Body of pancreas (tissue), 4 donors: Measurements from ENCODE around the gene IMPDH1.
A peak's percentile ranks its signal among the peaks of the same experiment; 100 is the strongest.

ENCODE experiments used
- POLR2A ChIP-seq, 3 donors: fragments of 450-650 bp; IDR thresholded peaks; one replicate each; pipeline ENCODE4 v1.6.1; 2016; ENCODE audit warnings: antibody characterized with exemption in 3 of 3, mild to moderate bottlenecking in 2 of 3
- TF ChIP-seq, protein P1 (sequence below), 7 experiments: fragments of 450-650 bp in 4 of 7; fragments of 200-600 bp in 3 of 7; sonication (generic) in 3 of 7; IDR thresholded peaks; one replicate each; pipeline ENCODE4 v1.5.1; 2016 to 2019; ENCODE audit warnings: antibody characterized with exemption in 7 of 7

DNA sequence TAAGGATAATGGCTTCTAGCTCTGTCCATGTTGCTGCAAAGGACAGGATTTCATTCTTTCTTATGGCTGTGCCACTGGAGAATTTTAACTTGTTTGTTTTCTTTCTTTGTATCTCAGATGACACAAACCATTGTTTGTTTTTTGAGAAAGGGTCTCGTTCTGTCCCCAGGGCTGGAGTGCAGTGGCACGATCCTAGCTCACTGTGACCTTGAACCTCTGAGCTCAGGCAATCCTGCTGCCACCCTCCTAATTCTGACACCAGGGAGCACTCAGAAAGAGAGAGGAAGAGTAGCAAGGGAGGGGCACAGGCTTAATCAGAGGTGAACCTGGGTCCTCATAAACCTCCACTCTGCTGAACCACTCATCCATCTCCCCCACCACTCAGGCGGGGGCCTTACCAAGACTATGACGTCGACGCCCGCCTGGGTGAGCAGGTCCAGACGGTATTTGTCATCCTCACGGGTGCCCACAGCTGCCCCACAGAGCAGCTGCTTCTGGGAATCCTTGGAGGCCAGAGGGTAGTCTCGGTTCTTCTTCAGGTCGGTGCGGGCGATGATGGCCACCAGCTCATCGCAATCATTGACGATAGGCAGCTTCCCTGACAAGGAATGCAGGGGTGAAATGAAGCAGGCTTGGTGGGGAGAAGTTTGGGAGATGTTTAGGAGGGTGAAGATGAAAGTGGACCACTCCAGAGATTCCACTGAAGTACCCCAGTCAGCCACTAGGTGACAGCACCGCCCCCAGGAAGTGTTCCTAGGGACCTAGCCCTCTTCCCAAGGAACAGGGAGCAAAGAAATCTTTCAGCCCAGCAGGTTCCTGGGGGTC lies 11.6 kb downstream of the IMPDH1 start:
- TF ChIP-seq, protein P1, sequence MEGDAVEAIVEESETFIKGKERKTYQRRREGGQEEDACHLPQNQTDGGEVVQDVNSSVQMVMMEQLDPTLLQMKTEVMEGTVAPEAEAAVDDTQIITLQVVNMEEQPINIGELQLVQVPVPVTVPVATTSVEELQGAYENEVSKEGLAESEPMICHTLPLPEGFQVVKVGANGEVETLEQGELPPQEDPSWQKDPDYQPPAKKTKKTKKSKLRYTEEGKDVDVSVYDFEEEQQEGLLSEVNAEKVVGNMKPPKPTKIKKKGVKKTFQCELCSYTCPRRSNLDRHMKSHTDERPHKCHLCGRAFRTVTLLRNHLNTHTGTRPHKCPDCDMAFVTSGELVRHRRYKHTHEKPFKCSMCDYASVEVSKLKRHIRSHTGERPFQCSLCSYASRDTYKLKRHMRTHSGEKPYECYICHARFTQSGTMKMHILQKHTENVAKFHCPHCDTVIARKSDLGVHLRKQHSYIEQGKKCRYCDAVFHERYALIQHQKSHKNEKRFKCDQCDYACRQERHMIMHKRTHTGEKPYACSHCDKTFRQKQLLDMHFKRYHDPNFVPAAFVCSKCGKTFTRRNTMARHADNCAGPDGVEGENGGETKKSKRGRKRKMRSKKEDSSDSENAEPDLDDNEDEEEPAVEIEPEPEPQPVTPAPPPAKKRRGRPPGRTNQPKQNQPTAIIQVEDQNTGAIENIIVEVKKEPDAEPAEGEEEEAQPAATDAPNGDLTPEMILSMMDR (IDR thresholded peaks at IDR 0.05): peak; percentile 73 to 89 (median 84)
- no peak for TF ChIP-seq POLR2A (IDR thresholded peaks at IDR 0.05)
